Activated naive CD8-positive, alpha-beta T cell (primary cell): ENCODE measurements around the gene CAPG.
A peak's percentile ranks its signal among the peaks of the same experiment; 100 is the strongest.
"Not testable (repeated sequence)": the region's sequence is repeated elsewhere in the genome, so short reads cannot be mapped to it uniquely, and the experiment has no call there.

Experiments
- H3K27ac Mint-ChIP-seq: one replicate; pipeline ENCODE4 v1.8.0; 2021; ENCODE audit warnings: mixed read lengths
- H3K27me3 Mint-ChIP-seq: one replicate; pipeline ENCODE4 v1.8.0; 2021; ENCODE audit warnings: mixed read lengths
- H3K36me3 Mint-ChIP-seq: one replicate; pipeline ENCODE4 v1.8.0; 2021; ENCODE audit warnings: mixed read lengths
- H3K4me1 Mint-ChIP-seq: one replicate; pipeline ENCODE4 v1.8.0; 2021; ENCODE audit warnings: low read depth, mixed read lengths
- H3K4me3 Mint-ChIP-seq: one replicate; pipeline ENCODE4 v1.8.0; 2021; ENCODE audit warnings: mild to moderate bottlenecking, mixed read lengths
- H3K9me3 Mint-ChIP-seq: one replicate; pipeline ENCODE4 v1.8.0; 2021; ENCODE audit warnings: low read depth, mixed read lengths

The CAPG gene

GRCh38 chr2:85445316-85446295 lies 35.4 kb upstream of the CAPG start:
- no peaks in the 10 kb centered on the region for H3K9me3 Mint-ChIP-seq
- H3K4me1 Mint-ChIP-seq, result no peaks in the 10 kb centered on the region
- no peak overlapping the region for H3K4me3 Mint-ChIP-seq
- H3K27me3 Mint-ChIP-seq, result no peaks in the 10 kb centered on the region
- H3K36me3 Mint-ChIP-seq, result no peaks in the 10 kb centered on the region
- H3K27ac Mint-ChIP-seq, result no peak overlapping the region

GRCh38 chr2:85444629-85445172 lies 34.5 kb upstream of the CAPG start:
- Mint-ChIP-seq H3K4me1 (peaks cover 5% of the 10 kb centered on the region), H3K27me3 (no peaks in the 10 kb centered on the region), H3K36me3 (no peaks in the 10 kb centered on the region), H3K4me3 (no peak overlapping the region), H3K27ac (no peak overlapping the region), H3K9me3 (no peaks in the 10 kb centered on the region)

- no peak overlapping the region for H3K27ac Mint-ChIP-seq
- no peaks in the 10 kb centered on the region for H3K36me3 Mint-ChIP-seq
- H3K4me3 Mint-ChIP-seq, result no peak overlapping the region
- peaks cover 25% of the 10 kb centered on the region for H3K4me1 Mint-ChIP-seq
- no peaks in the 10 kb centered on the region for H3K9me3 Mint-ChIP-seq
- H3K27me3 Mint-ChIP-seq, result no peaks in the 10 kb centered on the region
These were observed 31.7 kb upstream of the CAPG start for GRCh38 chr2:85441864-85442263.

DNA sequence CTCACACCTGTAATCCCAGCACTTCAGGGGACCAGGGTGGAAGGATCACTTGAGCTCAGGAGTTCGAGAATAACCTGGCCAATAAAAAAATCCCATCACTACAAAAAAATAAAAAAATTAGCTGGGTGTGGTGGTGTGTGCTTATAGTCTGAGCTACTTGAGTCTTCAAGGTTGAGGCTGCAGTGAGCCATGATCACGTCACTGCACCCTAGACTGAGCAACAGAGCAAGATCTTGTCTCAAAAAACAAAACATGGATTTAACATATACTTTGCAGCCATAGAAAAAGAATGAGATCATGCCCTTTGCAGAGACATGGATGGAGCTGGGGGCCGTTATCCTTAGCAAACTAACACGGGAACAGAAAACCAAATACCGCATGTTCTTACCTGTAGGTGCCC lies 30.6 kb upstream of the CAPG start:
- Mint-ChIP-seq H3K27ac (no peak overlapping the region), H3K4me1 (peaks cover 28% of the 10 kb centered on the region), H3K27me3 (no peaks in the 10 kb centered on the region), H3K9me3 (no peaks in the 10 kb centered on the region), H3K4me3 (no peak overlapping the region), H3K36me3 (no peaks in the 10 kb centered on the region)

- H3K9me3 Mint-ChIP-seq, result no peaks in the 10 kb centered on the region
- H3K27me3 Mint-ChIP-seq, result no peaks in the 10 kb centered on the region
- no peaks in the 10 kb centered on the region for H3K36me3 Mint-ChIP-seq
- H3K27ac Mint-ChIP-seq, result peak overlapping the region; percentile 83
- H3K4me1 Mint-ChIP-seq, result peaks cover 28% of the 10 kb centered on the region
- H3K4me3 Mint-ChIP-seq, result peak overlapping the region; percentile 70
These were observed 29.8 kb upstream of the CAPG start for GRCh38 chr2:85439986-85440385.

DNA sequence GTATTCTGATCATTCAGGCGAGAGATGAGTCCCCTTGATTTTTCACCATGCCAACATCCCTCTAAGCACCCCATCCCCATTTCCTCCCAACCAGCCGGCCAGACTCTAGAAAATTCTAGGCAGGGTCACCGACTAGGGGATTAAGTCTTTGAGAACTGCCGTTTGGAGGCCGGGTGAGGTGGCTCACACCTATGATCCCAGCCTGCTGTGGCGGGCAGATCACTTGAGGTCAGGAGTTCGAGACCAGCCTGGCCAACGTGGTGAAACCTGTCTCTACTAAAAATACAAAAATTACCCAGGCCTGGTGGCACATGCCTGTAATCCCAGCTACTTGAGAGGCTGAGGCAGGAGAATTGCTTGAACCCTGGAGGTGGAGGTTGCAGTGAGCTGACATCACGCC lies 29.4 kb upstream of the CAPG start:
- peaks cover 28% of the 10 kb centered on the region for H3K4me1 Mint-ChIP-seq
- not testable (repeated sequence) for H3K9me3 Mint-ChIP-seq, H3K36me3 Mint-ChIP-seq, H3K4me3 Mint-ChIP-seq, H3K27me3 Mint-ChIP-seq
- peak overlapping the region; percentile 83 for H3K27ac Mint-ChIP-seq

- H3K27ac Mint-ChIP-seq, result peak overlapping the region; percentile 83
- H3K4me1 Mint-ChIP-seq, result peaks cover 28% of the 10 kb centered on the region
- H3K4me3 Mint-ChIP-seq, result peak overlapping the region; percentile 27
- no peaks in the 10 kb centered on the region for H3K27me3 Mint-ChIP-seq
- H3K9me3 Mint-ChIP-seq, result no peaks in the 10 kb centered on the region
- no peaks in the 10 kb centered on the region for H3K36me3 Mint-ChIP-seq
These were observed 28.9 kb upstream of the CAPG start for GRCh38 chr2:85439025-85439472.

GRCh38 chr2:85438201-85439024 lies 28.2 kb upstream of the CAPG start:
- Mint-ChIP-seq H3K9me3 (no peaks in the 10 kb centered on the region), H3K36me3 (no peaks in the 10 kb centered on the region), H3K27ac (peak overlapping the region; percentile 89), H3K4me3 (peak overlapping the region; percentile 90), H3K27me3 (no peaks in the 10 kb centered on the region), H3K4me1 (peaks cover 28% of the 10 kb centered on the region)

DNA sequence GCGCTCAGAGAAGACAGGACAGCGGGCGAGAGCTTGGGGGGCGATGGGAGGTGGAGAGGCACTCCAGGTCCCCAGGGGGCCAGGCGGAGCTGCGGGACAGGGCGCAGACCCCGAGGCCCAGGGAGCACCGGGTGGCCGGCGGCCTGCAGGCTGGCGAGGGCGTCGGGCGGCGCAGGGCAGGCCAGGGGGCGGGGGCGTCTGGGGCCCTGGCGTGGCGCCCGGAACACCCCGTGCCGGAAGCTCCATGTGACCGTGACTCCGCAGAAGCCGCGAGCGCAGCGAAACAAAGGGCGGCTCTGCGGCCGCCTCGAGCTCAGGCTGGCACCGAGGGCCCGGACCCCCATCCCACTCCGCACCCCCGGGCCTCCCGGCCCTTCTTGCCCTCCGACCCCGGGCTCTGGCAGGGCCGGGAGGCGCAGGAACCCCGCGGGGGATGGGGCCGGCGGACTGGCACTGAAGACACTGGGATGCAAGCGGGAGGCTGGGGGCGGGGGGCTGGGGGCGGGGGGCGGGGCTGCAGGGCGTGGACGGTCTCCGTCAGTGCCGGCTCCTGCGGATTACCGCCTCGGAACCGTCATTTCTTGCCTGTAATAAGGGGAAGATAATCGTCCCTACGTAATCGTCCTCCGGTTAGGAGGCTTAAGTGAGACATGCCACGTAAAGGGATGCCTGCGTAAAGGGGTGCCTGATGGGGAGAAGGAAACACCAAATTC lies 27.5 kb upstream of the CAPG start:
- H3K27ac Mint-ChIP-seq, result peak overlapping the region; percentile 97
- peak overlapping the region; percentile 90 for H3K4me3 Mint-ChIP-seq
- H3K36me3 Mint-ChIP-seq, result no peaks in the 10 kb centered on the region
- no peaks in the 10 kb centered on the region for H3K9me3 Mint-ChIP-seq
- peaks cover 28% of the 10 kb centered on the region for H3K4me1 Mint-ChIP-seq
- H3K27me3 Mint-ChIP-seq, result no peaks in the 10 kb centered on the region

DNA sequence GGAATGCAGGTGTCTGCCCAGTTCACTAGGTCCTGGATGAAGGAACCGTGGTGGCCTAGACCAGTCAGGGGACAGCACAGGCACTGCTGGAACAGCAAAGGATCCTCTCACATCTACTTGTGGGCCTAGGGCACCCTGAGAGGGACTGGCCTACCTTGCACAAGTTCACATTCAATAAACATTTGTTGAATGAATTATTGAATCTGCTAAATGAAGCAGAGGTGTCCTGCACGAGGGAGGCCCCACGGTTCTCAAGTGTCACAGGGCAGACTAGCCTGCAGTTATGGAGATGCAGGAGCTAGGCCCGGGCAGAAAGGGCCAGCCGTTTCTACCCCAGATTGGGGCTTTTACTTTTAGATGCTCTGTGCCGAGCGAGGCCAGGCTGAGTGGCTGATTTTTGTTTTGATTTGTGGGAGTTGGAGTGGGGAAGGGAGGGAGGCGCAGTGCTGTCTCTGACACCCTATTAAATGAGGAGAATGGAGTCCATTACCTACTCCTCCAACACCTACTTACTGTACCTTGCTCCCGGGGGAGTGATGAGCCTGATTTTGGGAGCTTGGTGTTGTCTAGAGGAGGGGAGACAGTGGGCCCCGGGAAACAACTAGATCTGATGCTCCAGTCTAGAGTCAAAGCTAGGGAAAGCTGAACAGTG lies 26.8 kb upstream of the CAPG start:
- no peaks in the 10 kb centered on the region for H3K9me3 Mint-ChIP-seq
- peaks cover 28% of the 10 kb centered on the region for H3K4me1 Mint-ChIP-seq
- H3K36me3 Mint-ChIP-seq, result no peaks in the 10 kb centered on the region
- no peaks in the 10 kb centered on the region for H3K27me3 Mint-ChIP-seq
- H3K4me3 Mint-ChIP-seq, result peak overlapping the region; percentile 87
- H3K27ac Mint-ChIP-seq, result peak overlapping the region; percentile 97

DNA sequence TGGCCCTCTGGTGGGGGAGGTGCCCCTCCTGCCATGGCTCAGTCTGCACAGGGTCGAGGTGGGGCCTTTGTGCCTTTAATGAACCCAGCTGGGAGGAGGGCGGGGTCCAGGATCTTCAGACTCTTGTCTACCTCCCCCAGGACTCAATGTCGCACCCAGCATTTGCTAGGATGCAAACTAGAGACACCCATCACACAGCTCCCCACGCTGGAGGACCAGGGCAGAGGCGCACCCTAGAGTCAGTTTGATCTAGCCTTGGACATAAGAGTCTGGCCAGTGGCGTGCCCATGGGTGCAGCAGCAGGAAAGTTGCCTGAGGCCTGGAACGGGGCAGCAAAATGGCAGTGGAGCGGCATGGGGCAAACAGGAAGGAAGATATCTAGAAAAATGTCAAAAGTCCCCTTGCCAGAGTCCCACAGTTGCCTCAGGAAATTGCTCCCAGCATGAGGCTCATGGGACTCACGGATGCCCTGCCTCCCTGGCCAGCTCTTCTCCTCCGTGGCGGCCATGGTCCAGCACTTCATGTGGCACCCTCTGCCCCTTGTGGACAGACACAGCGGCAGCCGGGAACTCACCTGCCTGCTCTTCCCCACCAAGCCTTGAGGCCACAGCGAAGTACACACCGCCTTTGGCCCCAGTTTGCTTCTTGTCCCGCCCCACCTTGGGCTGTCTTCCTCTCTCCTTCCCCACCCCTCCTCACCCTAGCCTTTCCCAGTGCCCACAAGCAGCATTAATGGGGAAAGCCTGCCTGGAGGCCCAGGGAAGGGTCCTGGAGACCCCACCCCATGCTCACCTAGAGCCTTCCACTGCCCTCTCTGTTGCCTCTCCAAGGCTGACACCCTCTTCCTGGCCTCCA lies 26.0 kb upstream of the CAPG start:
- Mint-ChIP-seq H3K27ac (peak overlapping the region; percentile 75), H3K36me3 (no peaks in the 10 kb centered on the region), H3K27me3 (no peaks in the 10 kb centered on the region), H3K4me3 (no peak overlapping the region), H3K4me1 (peaks cover 28% of the 10 kb centered on the region), H3K9me3 (no peaks in the 10 kb centered on the region)

DNA sequence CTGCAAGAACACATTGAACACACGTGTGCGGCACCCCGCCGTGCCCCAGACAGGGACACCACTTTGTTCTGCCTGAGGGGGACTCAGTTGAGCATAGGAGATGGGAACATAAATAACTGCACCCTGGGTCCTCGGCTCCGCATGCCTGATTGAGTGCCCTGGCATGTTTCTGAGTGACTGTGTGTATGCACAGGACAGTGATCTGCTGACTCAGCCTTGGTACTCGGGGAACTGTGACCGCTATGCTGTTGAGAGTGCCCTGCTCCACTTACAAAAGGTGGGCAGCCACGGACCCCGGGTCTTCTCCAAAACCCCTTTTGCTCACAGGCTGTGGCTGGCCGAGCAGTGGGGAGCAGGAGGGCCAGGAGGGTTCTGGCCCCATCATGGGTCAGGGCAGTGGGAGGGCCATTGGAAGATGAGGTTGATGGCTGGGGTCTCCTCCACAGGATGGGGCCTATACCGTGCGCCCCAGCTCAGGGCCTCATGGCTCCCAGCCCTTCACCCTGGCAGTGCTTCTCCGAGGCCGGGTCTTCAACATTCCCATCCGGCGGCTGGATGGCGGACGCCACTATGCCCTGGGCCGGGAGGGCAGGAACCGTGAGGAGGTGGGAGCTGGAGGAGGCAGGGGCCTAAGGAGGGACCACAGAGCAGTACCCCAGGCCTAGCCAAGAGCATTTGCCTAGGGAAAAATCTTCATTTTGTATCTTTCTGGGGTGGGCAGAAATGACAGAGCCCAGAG lies 25.2 kb upstream of the CAPG start:
- Mint-ChIP-seq H3K9me3 (no peaks in the 10 kb centered on the region), H3K4me3 (no peak overlapping the region), H3K4me1 (peaks cover 28% of the 10 kb centered on the region), H3K27ac (no peak overlapping the region), H3K27me3 (no peaks in the 10 kb centered on the region), H3K36me3 (no peaks in the 10 kb centered on the region)

DNA sequence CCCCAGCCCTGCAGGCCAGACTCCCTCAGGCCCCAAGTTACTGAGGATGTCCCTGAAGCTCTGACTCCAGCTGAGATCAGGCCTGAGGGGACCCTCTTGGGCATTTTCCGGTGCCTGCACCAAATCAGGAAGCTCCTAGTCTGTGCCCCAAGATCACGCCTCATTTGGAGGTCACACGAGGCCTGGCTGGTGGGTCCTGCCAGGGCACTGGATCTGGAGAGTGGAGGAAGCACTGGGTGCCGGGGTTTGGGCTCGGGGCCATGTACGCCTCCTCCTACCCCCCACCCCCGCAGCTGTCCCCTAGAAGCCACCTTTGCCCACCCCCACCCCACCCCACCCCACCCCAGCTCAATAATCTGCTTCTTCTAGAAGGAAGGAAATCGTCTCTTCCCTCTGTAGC lies 24.5 kb upstream of the CAPG start:
- no peaks in the 10 kb centered on the region for H3K27me3 Mint-ChIP-seq
- H3K36me3 Mint-ChIP-seq, result no peaks in the 10 kb centered on the region
- H3K9me3 Mint-ChIP-seq, result no peaks in the 10 kb centered on the region
- no peak overlapping the region for H3K27ac Mint-ChIP-seq
- H3K4me3 Mint-ChIP-seq, result no peak overlapping the region
- peaks cover 22% of the 10 kb centered on the region for H3K4me1 Mint-ChIP-seq
